HPDE6-E6E7 (cell line): Measurements from ENCODE around the gene CSNK2A1.
"Not testable (repeated sequence)": the region's sequence is repeated elsewhere in the genome, so short reads cannot be mapped to it uniquely, and the experiment has no call there.

Experiments
- DNase-seq: peaks from one replicate; pipeline ENCODE4 v3.0.0; 2011; ENCODE audit warnings: missing footprints; ENCODE audit errors: extremely low spot score

The CSNK2A1 gene

DNA sequence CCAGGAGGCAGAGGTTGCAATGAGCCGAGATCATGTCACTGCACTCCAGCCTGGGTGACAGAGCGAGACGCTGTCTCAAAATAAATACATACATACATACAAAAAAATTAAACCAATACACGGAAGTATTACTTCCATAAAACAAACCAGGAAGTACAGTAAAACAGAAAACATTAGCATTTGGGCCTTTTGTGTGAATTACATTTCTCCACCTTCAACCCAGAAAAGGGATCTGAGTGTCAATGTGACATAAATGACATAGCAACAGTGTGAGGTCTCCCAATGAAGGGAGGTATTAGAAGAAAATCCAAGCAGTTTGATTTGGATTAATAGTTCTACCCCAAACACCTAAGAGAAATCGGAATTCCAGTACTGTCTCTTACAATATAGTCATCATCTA is 10.1 kb downstream of the CSNK2A1 start:
- no peak for DNase-seq

GRCh38 chr20:532530-532929 is 11.1 kb downstream of the CSNK2A1 start:
- no peak for DNase-seq

DNA sequence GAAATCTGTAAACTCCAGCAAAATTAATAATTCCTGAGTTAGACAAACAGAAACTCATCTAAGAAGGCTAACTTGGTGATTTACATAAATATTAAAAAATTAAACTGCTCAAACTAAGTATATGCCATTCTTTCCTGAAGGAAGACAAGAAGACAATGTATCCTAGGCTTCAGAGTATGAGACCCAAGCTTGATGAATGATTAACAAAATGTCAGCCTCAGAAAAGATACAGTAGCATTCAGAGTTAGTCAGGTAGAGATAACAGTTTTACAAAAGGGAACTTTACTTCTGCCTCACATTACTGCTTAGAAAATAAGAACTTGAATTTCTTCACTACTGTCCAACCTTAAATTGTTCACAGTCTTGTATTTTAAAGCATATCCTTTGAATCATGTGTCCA is 12.0 kb downstream of the CSNK2A1 start:
- no peak for DNase-seq

DNA sequence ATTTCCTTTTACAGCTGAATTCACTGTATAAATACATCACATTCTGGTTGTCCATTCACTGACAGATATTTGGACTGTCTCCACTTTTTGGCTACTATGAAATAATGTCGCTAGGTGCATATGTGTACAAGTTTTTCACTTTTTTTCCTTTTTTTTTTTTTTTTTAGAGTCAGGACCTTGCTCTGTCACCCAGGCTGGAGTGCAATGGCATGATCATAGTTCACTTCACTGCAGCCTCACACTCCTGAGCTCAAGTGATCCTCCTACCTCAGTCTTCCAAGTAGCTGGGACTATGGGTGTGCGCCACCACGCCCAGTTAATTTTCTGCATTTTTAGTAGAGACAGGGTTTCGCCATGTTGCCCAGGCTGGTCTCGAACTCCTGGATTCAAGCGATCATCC is 13.3 kb downstream of the CSNK2A1 start:
- DNase-seq: no peak

DNA sequence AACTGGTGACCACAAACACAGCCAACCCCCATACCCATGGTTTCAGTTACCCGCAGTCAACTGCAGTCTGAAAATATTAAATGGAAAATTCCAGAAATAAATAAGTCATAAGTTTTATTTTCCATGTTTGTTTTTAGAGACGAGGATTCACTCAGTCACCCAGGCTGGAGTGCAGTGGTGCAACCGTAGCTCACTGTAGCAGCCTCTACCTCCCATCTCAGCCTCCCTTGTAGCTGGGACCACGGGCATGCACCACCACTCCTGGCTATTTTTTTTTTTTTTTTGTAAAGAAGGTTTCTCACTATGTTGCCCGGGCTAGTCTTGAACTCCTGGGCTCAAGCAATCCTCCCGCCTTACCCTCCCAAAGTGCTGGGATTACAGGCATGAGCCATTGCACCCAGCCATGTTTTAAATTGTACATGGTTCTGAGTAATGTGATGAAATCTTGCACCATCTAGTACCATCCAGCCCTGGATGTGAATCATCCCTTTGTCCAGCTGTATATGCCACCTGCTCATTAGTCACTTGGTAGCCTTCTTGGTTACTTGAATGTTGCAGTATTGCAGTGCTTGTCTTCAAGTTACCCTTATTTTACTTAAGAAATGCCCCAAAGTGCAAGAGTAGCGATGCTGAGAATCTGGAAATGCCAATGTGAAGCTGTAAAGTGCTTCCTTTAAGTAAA is 14.5 kb downstream of the CSNK2A1 start:
- DNase-seq: peak; percentile 93

- DNase-seq: no peak
These were observed 16.1 kb downstream of the CSNK2A1 start for GRCh38 chr20:527571-527886.

DNA sequence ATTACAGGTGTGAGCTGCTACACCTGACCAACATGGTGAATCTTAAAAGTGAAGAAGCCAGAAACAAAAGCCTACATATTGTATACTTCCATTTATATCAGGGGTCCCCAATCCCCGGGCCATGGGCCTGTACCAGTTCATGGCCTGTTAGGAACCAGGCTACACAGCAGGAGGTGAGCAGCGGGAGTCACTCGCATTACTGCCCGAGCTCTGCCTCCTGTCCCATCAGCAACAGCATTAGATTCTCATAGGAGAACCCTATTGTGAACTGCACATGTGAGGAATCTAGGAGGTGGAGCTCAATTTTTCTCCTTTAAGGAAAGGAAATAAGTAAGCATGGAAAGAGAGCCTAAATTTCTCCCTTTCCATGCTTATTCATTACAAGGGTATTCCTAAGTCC is 21.7 kb downstream of the CSNK2A1 start:
- no peak for DNase-seq

DNA sequence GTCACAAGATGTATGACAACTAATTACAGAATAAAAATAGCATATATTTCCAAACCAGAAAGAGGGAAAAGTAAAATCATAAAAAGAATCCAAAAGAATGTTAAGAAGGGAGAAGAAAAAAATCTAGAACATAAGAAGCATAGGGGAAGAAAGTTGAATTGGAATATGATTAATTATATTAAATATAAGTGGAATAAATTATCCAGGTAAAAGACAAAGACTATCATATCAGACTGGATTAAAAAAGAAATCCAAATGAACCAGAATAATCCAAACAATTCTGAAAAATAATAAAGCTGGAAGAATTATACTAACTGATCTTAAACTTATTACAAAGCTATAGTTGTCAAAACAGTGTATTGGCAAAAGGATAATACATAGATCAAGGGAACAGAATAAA is 23.6 kb downstream of the CSNK2A1 start:
- no peak for DNase-seq

GRCh38 chr20:517221-517620 is 26.4 kb downstream of the CSNK2A1 start:
- no peak for DNase-seq

DNA sequence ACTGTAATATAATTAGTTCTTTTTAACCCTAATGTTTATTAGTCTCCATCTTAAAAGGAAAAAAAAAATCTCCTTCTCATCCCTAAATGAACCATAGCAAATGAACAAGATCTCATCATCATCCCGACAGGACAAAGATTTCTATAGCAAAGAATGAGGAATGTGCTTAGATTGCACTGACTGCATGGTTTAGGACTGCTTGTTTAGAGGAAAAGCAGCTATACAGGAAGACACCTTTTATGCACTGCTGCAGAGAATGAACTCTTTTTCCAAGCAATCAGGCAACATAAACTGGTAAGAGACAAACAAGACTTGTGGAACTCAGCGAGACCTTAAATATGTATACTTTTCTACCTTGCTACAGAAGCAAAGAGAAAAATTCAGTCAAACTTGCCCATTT is 26.8 kb downstream of the CSNK2A1 start:
- no peak for DNase-seq

GRCh38 chr20:515696-516095 is 27.9 kb downstream of the CSNK2A1 start:
- DNase-seq: no peak

- no peak for DNase-seq
These were observed 30.2 kb downstream of the CSNK2A1 start for GRCh38 chr20:513429-513828.

GRCh38 chr20:510328-511057 is 33.1 kb downstream of the CSNK2A1 start:
- DNase-seq: not testable (repeated sequence)

GRCh38 chr20:508364-508787 is 35.2 kb downstream of the CSNK2A1 start:
- DNase-seq: not testable (repeated sequence)

GRCh38 chr20:507761-508332 is 35.7 kb downstream of the CSNK2A1 start:
- DNase-seq: no peak

- DNase-seq: no peak
These were observed 36.4 kb downstream of the CSNK2A1 start for GRCh38 chr20:507006-507758.

DNA sequence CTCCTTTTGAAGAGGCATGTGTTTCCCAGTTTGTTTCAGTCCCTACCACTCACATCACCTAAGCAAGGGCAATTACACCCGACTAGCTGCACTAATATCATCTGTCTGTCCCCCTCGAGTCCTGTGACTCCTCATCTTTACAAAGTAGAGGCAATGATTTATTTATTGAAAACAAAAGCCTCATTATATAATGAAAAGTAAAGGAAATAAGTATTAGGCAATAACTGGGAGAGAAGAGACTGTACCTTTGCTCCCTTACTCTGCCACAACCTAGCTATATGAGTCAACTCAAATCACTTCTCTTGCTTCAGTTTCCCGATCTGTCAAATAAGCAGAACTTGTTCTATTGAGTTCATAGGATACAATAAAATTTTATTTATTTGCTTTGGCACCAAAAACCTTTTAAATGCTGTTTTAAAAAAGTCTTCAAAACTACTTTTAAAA is 38.9 kb downstream of the CSNK2A1 start:
- no peak for DNase-seq

DNA sequence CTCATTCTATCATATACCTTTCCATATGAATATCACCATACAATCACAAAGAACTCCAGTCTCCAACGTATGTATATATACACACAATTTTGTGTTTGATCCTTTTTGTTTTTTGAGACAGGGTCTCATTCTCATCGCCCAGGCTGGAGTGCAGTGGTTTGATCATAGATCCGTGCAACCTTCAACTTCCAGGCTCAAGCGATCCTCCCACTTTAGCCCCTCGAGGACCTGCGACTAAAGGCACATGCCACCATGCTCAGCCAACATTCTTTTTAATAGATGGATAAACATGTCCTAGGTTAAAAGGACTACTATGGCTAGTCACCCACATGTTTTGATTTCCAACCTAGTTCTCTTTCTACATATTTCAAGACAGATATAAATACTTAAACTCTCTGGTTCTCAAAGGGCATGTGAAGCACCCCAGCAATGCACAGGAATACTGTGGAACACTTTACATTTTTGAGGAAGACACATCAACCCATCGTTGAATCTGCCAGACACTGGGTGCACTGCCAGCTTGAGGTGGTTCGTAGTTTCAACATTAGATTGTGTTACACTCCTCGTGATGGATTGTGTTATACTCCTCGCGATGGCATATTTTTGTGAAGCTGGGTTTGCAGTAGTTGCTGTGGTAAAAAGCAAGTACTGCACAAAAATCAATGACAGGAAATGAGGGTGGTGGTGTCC is 40.4 kb downstream of the CSNK2A1 start:
- no peak for DNase-seq

DNA sequence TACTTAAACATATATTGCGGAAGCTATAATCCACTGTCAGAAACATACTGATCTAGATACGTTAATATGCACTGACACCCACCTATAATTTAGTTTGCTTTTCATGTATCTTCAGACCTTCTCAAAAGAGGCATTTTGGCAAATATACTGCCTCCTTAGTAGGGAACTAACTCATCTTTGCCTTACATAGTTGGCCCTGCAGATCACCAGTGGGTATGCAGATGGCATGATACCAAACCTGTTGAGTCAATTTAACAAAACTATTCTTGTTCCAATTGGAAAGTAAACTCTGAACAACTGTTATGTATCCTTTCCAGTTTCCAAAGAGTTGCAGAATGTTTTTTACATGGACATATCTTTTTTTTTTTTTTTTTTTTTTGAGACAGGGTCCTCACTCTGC is 45.6 kb downstream of the CSNK2A1 start:
- no peak for DNase-seq

- no peak for DNase-seq
These were observed 47.4 kb downstream of the CSNK2A1 start for GRCh38 chr20:496126-496696.

DNA sequence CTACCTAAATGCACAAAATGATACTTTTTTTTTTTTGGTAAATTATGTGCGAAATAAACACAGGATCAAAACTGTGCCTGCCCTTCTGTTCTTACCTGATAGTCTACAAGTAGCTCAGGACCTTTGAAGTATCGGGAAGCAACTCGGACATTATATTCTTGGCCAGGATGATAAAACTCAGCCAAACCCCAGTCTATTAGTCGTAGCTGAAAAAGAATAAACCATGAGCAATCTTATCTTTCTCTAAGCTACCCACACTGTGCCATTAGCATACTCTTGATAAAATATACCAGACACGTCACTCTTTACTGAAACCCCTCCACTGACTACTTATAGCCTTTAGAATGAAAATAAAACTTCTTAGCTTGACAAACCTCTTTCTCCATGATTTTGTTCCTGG is 51.4 kb downstream of the CSNK2A1 start:
- no peak for DNase-seq

DNA sequence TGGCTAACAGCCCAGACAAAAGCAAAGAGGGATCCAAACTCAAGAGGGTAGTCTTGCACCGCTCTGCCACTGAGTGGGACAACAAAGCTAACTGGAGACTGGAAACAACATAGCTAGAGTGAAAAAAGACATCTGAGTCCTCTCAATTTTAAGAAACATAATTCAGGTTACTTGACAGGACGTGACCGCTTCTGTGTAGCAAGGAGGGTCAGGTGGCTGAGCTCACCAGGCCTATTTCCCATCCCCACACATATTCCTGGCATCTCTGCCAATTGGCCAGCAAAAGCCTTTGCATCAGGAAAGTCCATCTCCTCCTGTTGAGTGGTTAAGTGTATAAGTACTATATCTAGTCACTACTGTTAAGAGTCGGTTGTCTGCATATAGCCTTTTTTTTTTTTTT is 55.9 kb downstream of the CSNK2A1 start:
- no peak for DNase-seq
